ENCODE results near the gene PNO1.

Gene PNO1

DNA sequence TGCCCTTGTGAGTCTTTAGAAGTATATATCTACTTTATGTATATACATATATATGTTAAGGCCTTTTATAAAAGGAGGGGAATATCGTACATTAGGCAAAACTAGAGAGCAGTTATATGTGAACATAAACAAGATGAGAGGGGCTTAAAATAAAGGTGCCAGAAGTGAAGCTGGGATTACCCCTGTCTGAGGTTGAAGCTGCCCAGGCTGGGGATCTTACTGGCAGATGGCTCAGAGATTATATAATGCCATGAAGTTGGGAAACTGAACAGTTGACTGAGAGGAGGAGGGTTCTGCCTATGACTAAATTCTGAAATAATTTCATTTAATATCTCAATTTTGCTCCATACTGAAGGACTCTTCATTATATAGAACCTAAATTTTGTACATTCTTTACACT lies 6.0 kb downstream of the PNO1 start:
- no peak overlapping the region for H3K4me2 ChIP-seq (ENCODE audit: low read depth, low read length, poor library complexity, severe bottlenecking)
- peaks cover 8% of the 10 kb centered on the region for H3K4me1 ChIP-seq (ENCODE audit: insufficient read depth, low read length, poor library complexity, severe bottlenecking)
- H2AFZ ChIP-seq (ENCODE audit: low read length) = no peak overlapping the region
- H3K9me2 ChIP-seq (replicated peaks; ENCODE audit: low read depth, low read length) = no peaks in the 10 kb centered on the region
- TF ChIP-seq, protein P1, sequence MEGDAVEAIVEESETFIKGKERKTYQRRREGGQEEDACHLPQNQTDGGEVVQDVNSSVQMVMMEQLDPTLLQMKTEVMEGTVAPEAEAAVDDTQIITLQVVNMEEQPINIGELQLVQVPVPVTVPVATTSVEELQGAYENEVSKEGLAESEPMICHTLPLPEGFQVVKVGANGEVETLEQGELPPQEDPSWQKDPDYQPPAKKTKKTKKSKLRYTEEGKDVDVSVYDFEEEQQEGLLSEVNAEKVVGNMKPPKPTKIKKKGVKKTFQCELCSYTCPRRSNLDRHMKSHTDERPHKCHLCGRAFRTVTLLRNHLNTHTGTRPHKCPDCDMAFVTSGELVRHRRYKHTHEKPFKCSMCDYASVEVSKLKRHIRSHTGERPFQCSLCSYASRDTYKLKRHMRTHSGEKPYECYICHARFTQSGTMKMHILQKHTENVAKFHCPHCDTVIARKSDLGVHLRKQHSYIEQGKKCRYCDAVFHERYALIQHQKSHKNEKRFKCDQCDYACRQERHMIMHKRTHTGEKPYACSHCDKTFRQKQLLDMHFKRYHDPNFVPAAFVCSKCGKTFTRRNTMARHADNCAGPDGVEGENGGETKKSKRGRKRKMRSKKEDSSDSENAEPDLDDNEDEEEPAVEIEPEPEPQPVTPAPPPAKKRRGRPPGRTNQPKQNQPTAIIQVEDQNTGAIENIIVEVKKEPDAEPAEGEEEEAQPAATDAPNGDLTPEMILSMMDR (conservative IDR thresholded peaks at IDR 0.05; ENCODE audit: low read length) = no peak
- TF ChIP-seq EZH2phosphoT487 (IDR thresholded peaks at IDR 0.05; ENCODE audit: borderline replicate concordance) = no peak
- peaks cover 40% of the 10 kb centered on the region; the same call in 1 of the 2 replicates for H3K36me3 ChIP-seq (ENCODE audit: insufficient read depth, low read length)
- no peaks in the 10 kb centered on the region for H3K27me3 ChIP-seq (ENCODE audit: insufficient read depth, low read length, poor library complexity, severe bottlenecking)
- H3K9me3 ChIP-seq (ENCODE audit: insufficient read depth, low read depth, low read length) = no peaks in the 10 kb centered on the region
- H3K9ac ChIP-seq (ENCODE audit: low read depth, low read length, poor library complexity, severe bottlenecking) = no peak overlapping the region
- H4K20me1 ChIP-seq (ENCODE audit: insufficient read depth, low read length, poor library complexity, severe bottlenecking) = no peaks in the 10 kb centered on the region
- peaks cover 15% of the 10 kb centered on the region for H3K79me2 ChIP-seq (ENCODE audit: insufficient read depth, low read length)
- no peaks in the 10 kb centered on the region for H3F3A ChIP-seq (ENCODE audit: low read depth)
- no peak overlapping the region for H3K4me3 ChIP-seq (ENCODE audit: low read length, poor library complexity, severe bottlenecking)

DNA sequence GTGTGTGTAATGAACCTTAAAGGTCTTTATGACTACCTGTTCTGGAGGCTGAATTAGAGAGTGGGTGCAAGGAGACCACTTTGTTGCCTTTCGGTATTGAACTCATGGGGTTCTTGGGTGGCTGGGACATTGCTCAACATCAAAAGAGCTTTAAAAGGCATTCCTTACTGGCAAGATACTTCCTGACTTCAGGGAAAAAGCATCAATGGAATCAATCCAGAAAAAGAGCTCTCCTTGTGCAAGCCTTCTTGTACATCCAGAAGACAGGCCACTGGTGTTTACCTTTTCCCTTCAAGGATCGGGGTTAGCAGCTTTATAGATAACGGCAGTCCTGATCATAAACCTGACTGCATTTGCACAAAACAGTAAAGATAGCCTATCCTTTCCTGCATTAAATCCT lies 9.5 kb downstream of the PNO1 start:
- Histone ChIP-seq H3K36me3 (ENCODE audit: insufficient read depth, low read length) (peaks cover 29% of the 10 kb centered on the region; the same call in 1 of the 2 replicates), H3K27me3 (ENCODE audit: insufficient read depth, low read length, poor library complexity, severe bottlenecking) (no peaks in the 10 kb centered on the region), H3F3A (ENCODE audit: low read depth) (no peaks in the 10 kb centered on the region), H3K9ac (ENCODE audit: low read depth, low read length, poor library complexity, severe bottlenecking) (no peak overlapping the region), H4K20me1 (ENCODE audit: insufficient read depth, low read length, poor library complexity, severe bottlenecking) (no peaks in the 10 kb centered on the region), H3K4me3 (ENCODE audit: low read length, poor library complexity, severe bottlenecking) (no peak overlapping the region), H3K9me2 (replicated peaks; ENCODE audit: low read depth, low read length) (no peaks in the 10 kb centered on the region), H3K9me3 (ENCODE audit: insufficient read depth, low read depth, low read length) (no peaks in the 10 kb centered on the region), H3K4me2 (ENCODE audit: low read depth, low read length, poor library complexity, severe bottlenecking) (no peak overlapping the region), H3K79me2 (ENCODE audit: insufficient read depth, low read length) (no peaks in the 10 kb centered on the region), H2AFZ (ENCODE audit: low read length) (no peak overlapping the region), H3K4me1 (ENCODE audit: insufficient read depth, low read length, poor library complexity, severe bottlenecking) (no peaks in the 10 kb centered on the region)
- TF ChIP-seq, protein P1 (conservative IDR thresholded peaks at IDR 0.05; ENCODE audit: low read length) = no peak
- TF ChIP-seq EZH2phosphoT487 (IDR thresholded peaks at IDR 0.05; ENCODE audit: borderline replicate concordance) = no peak

DNA sequence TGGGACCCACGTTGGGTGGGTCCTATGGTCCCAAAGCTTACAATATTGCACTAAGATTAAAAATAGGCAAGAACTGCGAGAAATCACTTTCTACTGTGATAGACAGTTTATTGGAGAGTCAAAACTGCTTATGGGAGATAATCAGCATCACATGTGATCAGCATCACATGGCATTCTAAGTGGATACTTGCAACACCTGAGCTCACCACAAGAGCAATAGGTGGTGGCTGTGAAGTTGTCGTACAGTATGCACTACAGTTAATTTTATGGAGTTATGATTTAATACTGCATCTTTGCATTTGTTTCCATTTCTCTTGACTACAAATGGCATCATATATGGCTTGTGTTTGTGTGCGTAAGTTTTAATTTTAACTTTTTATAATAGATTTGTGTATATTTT lies 11.6 kb downstream of the PNO1 start:
- peaks cover 13% of the 10 kb centered on the region; the same call in 1 of the 2 replicates for H3K36me3 ChIP-seq (ENCODE audit: insufficient read depth, low read length)
- peaks cover 5% of the 10 kb centered on the region; the same call in 1 of the 2 replicates for H3F3A ChIP-seq (ENCODE audit: low read depth)
- H4K20me1 ChIP-seq (ENCODE audit: insufficient read depth, low read length, poor library complexity, severe bottlenecking) = no peaks in the 10 kb centered on the region
- H2AFZ ChIP-seq (ENCODE audit: low read length) = no peak overlapping the region
- peaks cover 12% of the 10 kb centered on the region for H3K4me1 ChIP-seq (ENCODE audit: insufficient read depth, low read length, poor library complexity, severe bottlenecking)
- H3K9ac ChIP-seq (ENCODE audit: low read depth, low read length, poor library complexity, severe bottlenecking) = no peak overlapping the region
- no peaks in the 10 kb centered on the region for H3K9me2 ChIP-seq (replicated peaks; ENCODE audit: low read depth, low read length)
- TF ChIP-seq EZH2phosphoT487 (IDR thresholded peaks at IDR 0.05; ENCODE audit: borderline replicate concordance) = no peak
- H3K9me3 ChIP-seq (ENCODE audit: insufficient read depth, low read depth, low read length) = no peaks in the 10 kb centered on the region
- no peaks in the 10 kb centered on the region for H3K79me2 ChIP-seq (ENCODE audit: insufficient read depth, low read length)
- no peaks in the 10 kb centered on the region for H3K27me3 ChIP-seq (ENCODE audit: insufficient read depth, low read length, poor library complexity, severe bottlenecking)
- H3K4me2 ChIP-seq (ENCODE audit: low read depth, low read length, poor library complexity, severe bottlenecking) = no peak overlapping the region
- no peak overlapping the region for H3K4me3 ChIP-seq (ENCODE audit: low read length, poor library complexity, severe bottlenecking)

DNA sequence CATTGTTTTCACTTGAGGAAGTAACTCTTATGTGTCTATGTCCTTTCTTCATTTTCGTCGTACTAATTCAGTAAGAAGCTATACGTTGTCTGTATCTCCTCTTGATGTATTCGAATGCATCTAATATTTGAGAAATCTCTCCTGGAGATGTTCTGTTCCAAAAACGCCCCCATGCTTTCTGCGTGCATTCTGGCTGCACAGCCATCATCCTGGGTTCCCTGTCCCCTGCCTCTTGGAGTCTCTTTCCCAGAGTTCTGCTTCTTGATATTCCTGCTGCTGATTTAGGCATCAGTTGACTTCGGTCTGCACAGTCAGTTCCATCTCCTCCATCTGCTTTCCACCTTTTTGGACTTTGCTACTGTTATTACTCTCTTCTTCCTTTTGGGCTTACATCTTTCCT lies 13.5 kb downstream of the PNO1 start:
- Histone ChIP-seq H3K9me3 (ENCODE audit: insufficient read depth, low read depth, low read length) (no peaks in the 10 kb centered on the region), H3K79me2 (ENCODE audit: insufficient read depth, low read length) (no peaks in the 10 kb centered on the region), H3K9ac (ENCODE audit: low read depth, low read length, poor library complexity, severe bottlenecking) (no peak overlapping the region), H2AFZ (ENCODE audit: low read length) (no peak overlapping the region), H3K27me3 (ENCODE audit: insufficient read depth, low read length, poor library complexity, severe bottlenecking) (no peaks in the 10 kb centered on the region), H3K4me3 (ENCODE audit: low read length, poor library complexity, severe bottlenecking) (no peak overlapping the region), H3F3A (ENCODE audit: low read depth) (peaks cover 5% of the 10 kb centered on the region; the same call in 1 of the 2 replicates), H3K36me3 (ENCODE audit: insufficient read depth, low read length) (peaks cover 24% of the 10 kb centered on the region; the same call in 1 of the 2 replicates), H3K4me1 (ENCODE audit: insufficient read depth, low read length, poor library complexity, severe bottlenecking) (peaks cover 12% of the 10 kb centered on the region), H3K4me2 (ENCODE audit: low read depth, low read length, poor library complexity, severe bottlenecking) (no peak overlapping the region), H4K20me1 (ENCODE audit: insufficient read depth, low read length, poor library complexity, severe bottlenecking) (no peaks in the 10 kb centered on the region), H3K9me2 (replicated peaks; ENCODE audit: low read depth, low read length) (no peaks in the 10 kb centered on the region)
- TF ChIP-seq, protein P1 (conservative IDR thresholded peaks at IDR 0.05; ENCODE audit: low read length) = no peak
- TF ChIP-seq EZH2phosphoT487 (IDR thresholded peaks at IDR 0.05; ENCODE audit: borderline replicate concordance) = no peak

Data from Loucy (cell line).